Sigmoid colon (tissue), 7 donors: ENCODE data around the gene RBM34. TPM values are rescaled to one million over a fixed set of nuclear protein-coding genes. Genes with fewer than 3 reads are reported as not detected.

Source experiments
- DNase-seq: peaks from one replicate; pipeline ENCODE4 v3.0.0-alpha.2; 2019
- H3K27ac ChIP-seq, 4 donors: fragments of 200-600 bp; sonication (generic); one replicate each; pipeline ENCODE4 v1.5.1; 2016 to 2019; ENCODE audit warnings: mild to moderate bottlenecking in 1 of 4
- H3K27me3 ChIP-seq, 3 donors: fragments of 200-600 bp; sonication (generic); one replicate each; pipeline ENCODE4 v1.5.1; 2019; ENCODE audit warnings: mild to moderate bottlenecking in 1 of 3
- H3K36me3 ChIP-seq, 4 donors: fragments of 200-600 bp; sonication (generic); one replicate each; pipeline ENCODE4 v1.5.1; 2016 to 2019
- H3K4me1 ChIP-seq, 4 donors: fragments of 200-600 bp; sonication (generic); one replicate each; pipeline ENCODE4 v1.5.1; 2017 to 2019
- H3K4me3 ChIP-seq, 4 donors: fragments of 200-600 bp; sonication (generic); one replicate each; pipeline ENCODE4 v1.5.1; 2017 to 2019; ENCODE audit warnings: mild to moderate bottlenecking in 2 of 4, moderate library complexity in 1 of 4
- H3K9me3 ChIP-seq, 4 donors: fragments of 200-600 bp in 3 of 4; sonication (generic) in 3 of 4; one replicate each; pipeline versions ENCODE4 v1.5.1 to v1.6.1; 2013 to 2019
- CTCF ChIP-seq, 4 experiments: fragments of 450-650 bp in 3 of 4; fragments of 200-600 bp in 1 of 4; IDR thresholded peaks; one replicate each; pipeline ENCODE4 v1.5.1; 2016 to 2019; ENCODE audit warnings: antibody characterized with exemption in 4 of 4, mild to moderate bottlenecking in 3 of 4, moderate library complexity in 2 of 4
- EP300 ChIP-seq, 4 donors: sonication (generic); formaldehyde crosslinking; IDR thresholded peaks; one replicate each; pipeline ENCODE4 v1.6.1; 2017; ENCODE audit warnings: antibody characterized with exemption in 4 of 4
- POLR2A ChIP-seq, 2 donors: fragments of 450-650 bp; IDR thresholded peaks; one replicate each; pipeline ENCODE4 v1.6.1; 2016; ENCODE audit warnings: antibody characterized with exemption in 2 of 2, mild to moderate bottlenecking in 2 of 2, moderate library complexity in 2 of 2
- POLR2AphosphoS5 ChIP-seq, 4 donors: sonication (generic); formaldehyde crosslinking; IDR thresholded peaks; one replicate each; pipeline ENCODE4 v1.6.1; 2017; ENCODE audit warnings: antibody characterized with exemption in 4 of 4
- whole genome bisulfite sequencing, 2 donors: extraction: QIAGEN DNeasy Blood & Tissue Kit; methylation state at CpG; one replicate each; pipeline ENCODE4 v1.1.7; 2013; 5-methylcytosine and 5-hydroxymethylcytosine counted together
- intact Hi-C: fragments of 100-400 bp; cut with DNase I; formaldehyde crosslinking; loops from one replicate; pipeline ENCODE4 v1.15.1; 2023
- polyA plus RNA-seq, 3 donors: library from polyadenylated mRNA; stranded (reverse); fragments of 200-250 nt; gene quantifications; one replicate each; pipeline ENCODE4 v1.2.3, GENCODE V29; 2013
- total RNA-seq, 4 donors: library from RNA; depleted of rRNA; stranded (reverse); fragments of >200 nt; gene quantifications; one replicate each; pipeline ENCODE4 v1.1.0, GENCODE V29; 2016
- donor health status: healthy with polysubstance abuse.
- donor health status: Bipolar disorder and iron deficiency.
- donor health status: healthy.

Gene RBM34
- total and polyA plus RNA-seq, 7 donors: 46.4 to 83.9 (median 55.3) TPM

GRCh38 chr1:235180916-235181460 is 19.9 kb upstream of the RBM34 start:
- Histone ChIP-seq H3K27ac (no peak overlapping the region), H3K27me3 (no peaks in the 10 kb centered on the region), H3K4me3 (no peak overlapping the region), H3K9me3 (no peaks in the 10 kb centered on the region), H3K36me3 (peaks cover 13 to 42% (median 24%) of the 10 kb centered on the region in 4 donors), H3K4me1 (no peaks in the 10 kb centered on the region)
- TF ChIP-seq CTCF (IDR thresholded peaks at IDR 0.05) (no peak), POLR2AphosphoS5 (IDR thresholded peaks at IDR 0.05) (no peak), EP300 (IDR thresholded peaks at IDR 0.05) (no peak), POLR2A (IDR thresholded peaks at IDR 0.05) (no peak)
- 93 to 96% methylated on average over 5 of the region's 5 CpGs for WGBS, 2 donors
- no peak for DNase-seq
- intact Hi-C loops: no loop called here

- no peaks in the 10 kb centered on the region for H3K27me3 ChIP-seq
- no peaks in the 10 kb centered on the region for H3K9me3 ChIP-seq
- TF ChIP-seq CTCF (IDR thresholded peaks at IDR 0.05) (no peak), POLR2A (IDR thresholded peaks at IDR 0.05) (no peak), EP300 (IDR thresholded peaks at IDR 0.05) (no peak), POLR2AphosphoS5 (IDR thresholded peaks at IDR 0.05) (no peak)
- no peaks in the 10 kb centered on the region for H3K4me1 ChIP-seq
- WGBS, 2 donors: 94 to 95% methylated on average over 7 of the region's 7 CpGs
- H3K36me3 ChIP-seq: peaks cover 27 to 67% (median 32%) of the 10 kb centered on the region in 4 donors
- H3K27ac ChIP-seq: no peak overlapping the region
- intact Hi-C loops: no loop called here
- no peak overlapping the region for H3K4me3 ChIP-seq
- DNase-seq: no peak
These were observed 15.4 kb upstream of the RBM34 start for GRCh38 chr1:235176486-235176885.

- Histone ChIP-seq H3K4me1 (no peaks in the 10 kb centered on the region), H3K36me3 (peaks cover 15 to 75% (median 18%) of the 10 kb centered on the region in 4 donors), H3K27me3 (no peaks in the 10 kb centered on the region), H3K9me3 (no peaks in the 10 kb centered on the region), H3K4me3 (no peak overlapping the region), H3K27ac (no peak overlapping the region)
- intact Hi-C loops: no loop called here
- no peak for DNase-seq
- no peak for TF ChIP-seq POLR2AphosphoS5 (IDR thresholded peaks at IDR 0.05)
- no peak for TF ChIP-seq CTCF (IDR thresholded peaks at IDR 0.05)
- TF ChIP-seq POLR2A (IDR thresholded peaks at IDR 0.05): no peak
- TF ChIP-seq EP300 (IDR thresholded peaks at IDR 0.05): no peak
These were observed 8.9 kb upstream of the RBM34 start for GRCh38 chr1:235169986-235170385.

GRCh38 chr1:235168375-235168774 is 7.3 kb upstream of the RBM34 start:
- TF ChIP-seq POLR2AphosphoS5 (IDR thresholded peaks at IDR 0.05): no peak
- TF ChIP-seq POLR2A (IDR thresholded peaks at IDR 0.05): no peak
- TF ChIP-seq CTCF (IDR thresholded peaks at IDR 0.05): no peak
- no peak for TF ChIP-seq EP300 (IDR thresholded peaks at IDR 0.05)
- no peak for DNase-seq
- peaks cover 4 to 62% (median 10%) of the 10 kb centered on the region in 4 donors for H3K36me3 ChIP-seq
- H3K4me3 ChIP-seq: no peak overlapping the region
- no peaks in the 10 kb centered on the region for H3K27me3 ChIP-seq
- no peaks in the 10 kb centered on the region for H3K9me3 ChIP-seq
- no peak overlapping the region for H3K27ac ChIP-seq
- H3K4me1 ChIP-seq: no peaks in the 10 kb centered on the region
- WGBS, 2 donors: 94 to 97% methylated on average over 3 of the region's 3 CpGs
- intact Hi-C loops: no loop called here
